GM10266 (cell line): ENCODE data around the gene NLN.
"Not testable (repeated sequence)": the region's sequence is repeated elsewhere in the genome, so short reads cannot be mapped to it uniquely, and the experiment has no call there.

Experiments used
- DNase-seq: peaks from one replicate; pipeline ENCODE4 v3.0.0; 2012; ENCODE audit errors: extremely low spot score
- TF ChIP-seq, protein P1 (sequence below): IDR thresholded peaks from 2 replicates; pipeline ENCODE4 v1.5.1; 2012; ENCODE audit warnings: mild to moderate bottlenecking, low read depth; ENCODE audit not compliant: control insufficient read depth, insufficient read depth; ENCODE audit errors: missing control alignments

The NLN gene

DNA sequence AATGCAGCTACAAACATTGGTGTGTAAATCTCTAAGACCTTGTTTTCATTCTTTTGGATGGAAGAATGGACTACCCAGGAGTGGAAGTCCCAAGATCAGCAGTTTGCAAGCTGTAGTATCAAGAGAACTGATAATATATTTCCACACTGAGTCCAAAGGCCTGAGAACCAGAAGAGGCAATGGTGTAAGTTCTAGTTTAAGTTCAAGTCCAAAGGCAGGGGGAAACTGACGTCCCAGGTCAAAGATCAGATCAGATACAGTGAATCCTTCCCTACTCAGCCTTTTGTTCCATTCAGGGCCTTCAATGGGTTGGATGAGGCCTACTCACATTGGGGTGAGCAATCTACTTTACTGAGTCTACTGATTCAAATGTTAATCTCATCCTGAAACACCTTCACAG, 124.1 kb downstream of the NLN start:
- TF ChIP-seq, protein P1, sequence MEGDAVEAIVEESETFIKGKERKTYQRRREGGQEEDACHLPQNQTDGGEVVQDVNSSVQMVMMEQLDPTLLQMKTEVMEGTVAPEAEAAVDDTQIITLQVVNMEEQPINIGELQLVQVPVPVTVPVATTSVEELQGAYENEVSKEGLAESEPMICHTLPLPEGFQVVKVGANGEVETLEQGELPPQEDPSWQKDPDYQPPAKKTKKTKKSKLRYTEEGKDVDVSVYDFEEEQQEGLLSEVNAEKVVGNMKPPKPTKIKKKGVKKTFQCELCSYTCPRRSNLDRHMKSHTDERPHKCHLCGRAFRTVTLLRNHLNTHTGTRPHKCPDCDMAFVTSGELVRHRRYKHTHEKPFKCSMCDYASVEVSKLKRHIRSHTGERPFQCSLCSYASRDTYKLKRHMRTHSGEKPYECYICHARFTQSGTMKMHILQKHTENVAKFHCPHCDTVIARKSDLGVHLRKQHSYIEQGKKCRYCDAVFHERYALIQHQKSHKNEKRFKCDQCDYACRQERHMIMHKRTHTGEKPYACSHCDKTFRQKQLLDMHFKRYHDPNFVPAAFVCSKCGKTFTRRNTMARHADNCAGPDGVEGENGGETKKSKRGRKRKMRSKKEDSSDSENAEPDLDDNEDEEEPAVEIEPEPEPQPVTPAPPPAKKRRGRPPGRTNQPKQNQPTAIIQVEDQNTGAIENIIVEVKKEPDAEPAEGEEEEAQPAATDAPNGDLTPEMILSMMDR = no peak
- DNase-seq = no peak

DNA sequence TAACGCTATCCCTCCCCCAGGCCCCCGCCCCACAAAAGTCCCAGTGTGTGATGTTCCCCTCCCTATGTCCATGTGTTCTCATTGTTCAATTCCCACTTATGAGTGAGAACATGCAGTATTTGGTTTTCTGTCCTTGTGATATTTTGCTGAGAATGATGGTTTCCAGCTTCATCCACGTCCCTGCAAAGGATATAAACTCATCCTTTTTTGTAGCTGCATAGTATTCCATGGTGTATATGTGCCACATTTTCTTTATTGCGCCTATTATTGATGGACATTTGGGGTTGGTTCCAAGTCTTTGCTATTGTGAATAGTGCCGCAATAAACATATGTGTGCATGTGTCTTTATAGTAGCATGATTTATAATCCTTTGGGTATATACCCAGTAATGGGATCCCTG, 125.0 kb downstream of the NLN start:
- DNase-seq = not testable (repeated sequence)

DNA sequence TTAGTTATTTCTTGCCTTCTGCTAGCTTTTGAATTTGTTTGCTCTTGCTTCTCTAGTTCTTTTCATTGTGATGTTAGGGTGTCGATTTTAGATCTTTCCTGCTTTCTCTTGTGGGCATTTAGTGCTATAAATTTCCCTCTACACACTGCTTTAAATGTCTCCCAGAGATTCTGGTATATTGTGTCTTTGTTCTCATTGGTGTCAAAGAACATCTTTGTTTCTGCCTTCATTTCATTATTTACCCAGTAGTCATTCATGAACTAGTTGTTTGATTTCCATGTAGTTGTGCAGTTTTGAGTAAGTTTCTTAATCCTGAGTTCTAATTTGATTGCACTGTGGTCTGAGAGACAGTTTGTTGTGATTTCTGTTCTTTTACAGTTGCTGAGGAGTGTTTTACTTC, 127.9 kb downstream of the NLN start:
- not testable (repeated sequence) for DNase-seq

DNA sequence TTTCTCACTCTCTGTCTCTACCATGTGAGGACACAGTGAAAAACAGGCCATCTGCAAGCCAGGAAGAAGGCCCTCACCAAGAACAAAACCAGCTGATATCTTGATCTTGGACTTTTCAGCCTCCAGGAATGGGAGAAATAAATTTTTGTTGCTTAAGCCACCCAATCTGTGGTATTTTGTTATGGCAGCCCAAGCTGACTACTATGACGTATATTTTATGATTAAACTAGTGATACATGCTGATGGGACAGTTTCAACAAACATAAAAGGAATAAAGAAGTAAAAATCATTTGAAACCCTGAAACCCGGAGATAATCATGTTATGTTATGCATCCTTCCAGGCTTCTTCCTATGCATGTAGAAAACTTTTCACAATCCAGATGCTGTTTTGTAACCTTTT, 132.9 kb downstream of the NLN start:
- TF ChIP-seq, protein P1 = no peak
- no peak for DNase-seq

DNA sequence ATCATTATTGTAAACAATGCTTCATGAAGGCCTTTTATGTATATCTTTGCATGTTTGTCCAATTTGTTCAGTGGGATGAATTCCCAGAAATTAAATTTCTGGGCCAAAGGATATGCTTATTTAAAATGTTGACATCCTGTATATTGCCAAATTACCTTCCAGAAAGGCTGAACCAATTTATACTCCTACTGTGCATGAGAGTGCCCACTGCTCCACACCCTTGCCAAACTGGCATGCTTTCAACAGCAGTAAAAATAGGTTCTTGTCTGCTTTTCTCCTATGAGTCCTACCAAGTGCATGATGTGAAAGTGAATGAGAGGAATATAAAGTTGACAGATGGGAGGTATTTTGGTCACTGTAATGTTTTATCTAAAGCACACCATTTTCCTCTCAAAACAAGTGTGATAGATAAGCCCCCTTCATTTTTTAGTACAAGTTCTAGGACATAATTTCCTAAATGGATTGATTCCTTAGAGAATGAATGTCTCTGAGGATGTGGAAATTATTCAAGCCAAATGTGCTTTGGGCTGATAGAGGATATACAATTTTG, 133.8 kb downstream of the NLN start:
- TF ChIP-seq, protein P1 = no peak
- DNase-seq = no peak

DNA sequence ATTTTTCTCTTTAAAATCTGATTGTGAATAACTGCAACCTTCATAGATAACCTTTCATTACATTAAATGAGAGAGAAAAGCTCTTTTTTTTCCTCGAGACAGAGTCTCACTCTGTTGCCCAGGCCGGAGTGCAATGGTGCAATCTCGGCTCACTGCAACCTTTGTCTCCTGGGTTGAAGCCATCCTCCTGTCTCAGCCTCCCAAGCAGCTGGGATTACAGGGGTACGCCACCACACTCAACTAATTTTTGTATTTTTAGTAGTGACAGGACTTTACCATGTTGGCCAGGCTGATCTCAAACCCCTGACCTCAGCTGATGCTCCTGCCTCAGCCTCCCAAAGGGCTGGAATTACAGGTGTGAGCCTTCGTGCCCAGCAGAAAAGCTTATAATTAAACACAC, 134.5 kb downstream of the NLN start:
- no peak for DNase-seq
- TF ChIP-seq, protein P1 = no peak

DNA sequence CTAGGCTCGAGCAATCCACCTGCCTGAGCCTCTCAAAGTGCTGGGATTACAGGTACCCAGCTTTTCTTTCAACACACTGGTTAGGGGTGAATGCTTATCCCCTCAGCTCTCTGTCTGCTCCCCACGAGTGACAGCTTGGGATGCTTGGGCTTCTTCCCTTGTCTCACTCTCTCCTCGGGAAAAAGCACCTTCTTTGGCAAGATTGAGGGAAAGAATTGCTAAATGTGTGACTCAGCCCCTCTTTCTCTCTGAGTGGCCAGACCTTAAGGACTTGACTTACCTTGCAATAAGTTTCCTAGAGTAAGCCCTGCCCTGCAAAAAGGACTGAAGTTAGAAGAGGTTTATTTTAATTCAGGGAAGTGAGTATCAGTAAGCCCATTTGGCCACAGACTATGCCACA, 136.3 kb downstream of the NLN start:
- TF ChIP-seq, protein P1 = no peak
- DNase-seq = no peak

DNA sequence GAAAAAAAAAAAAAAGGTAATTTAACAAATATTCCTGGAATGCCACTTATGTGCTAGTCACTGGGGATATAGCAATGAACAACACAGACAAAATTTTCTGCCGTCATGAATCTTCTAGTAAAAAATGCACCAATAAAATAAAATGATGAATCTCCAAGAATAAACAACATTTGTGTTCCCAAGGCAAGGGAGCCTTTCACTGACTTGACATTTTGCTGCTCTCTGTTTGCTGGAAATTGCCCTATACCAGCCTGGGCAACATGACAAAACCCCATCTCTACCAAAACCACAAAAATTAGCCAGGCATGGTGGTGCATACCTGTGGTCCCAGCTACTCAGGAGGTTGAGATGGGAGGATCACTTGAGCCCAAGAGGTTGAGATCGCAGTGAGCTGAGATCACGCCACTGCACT, 139.8 kb downstream of the NLN start:
- TF ChIP-seq, protein P1 = no peak
- no peak for DNase-seq
